Measurements from ENCODE around the gene PPP2R2D. TPM values are rescaled to one million over a fixed set of nuclear protein-coding genes. Genes with fewer than 3 reads are reported as not detected.

The PPP2R2D gene
- total RNA-seq, 1 donor from 2014 or later = 34.2 TPM

- DNase-seq (ENCODE audit: low read depth) (no peak), FAIRE-seq (no peak)
- TF ChIP-seq CTCF (IDR thresholded peaks at IDR 0.05; ENCODE audit: insufficient read depth, low read length, severe bottlenecking) = no peak
- H3K36me3 ChIP-seq (ENCODE audit: control insufficient read depth, insufficient read depth, low read length) = no peaks in the 10 kb centered on the region
- H3K4me3 ChIP-seq (ENCODE audit: low read depth, low read length) = no peak overlapping the region
- H3K27me3 ChIP-seq (ENCODE audit: control insufficient read depth, insufficient read depth, low read length) = no peaks in the 10 kb centered on the region
Measured at GRCh38 chr10:131854579-131855335, 46.1 kb upstream of the PPP2R2D start.

- DNase-seq (ENCODE audit: low read depth) (no peak), FAIRE-seq (no peak)
- Histone ChIP-seq H3K4me3 (ENCODE audit: low read depth, low read length) (no peak overlapping the region), H3K36me3 (ENCODE audit: control insufficient read depth, insufficient read depth, low read length) (no peaks in the 10 kb centered on the region), H3K27me3 (ENCODE audit: control insufficient read depth, insufficient read depth, low read length) (no peaks in the 10 kb centered on the region)
- TF ChIP-seq CTCF (IDR thresholded peaks at IDR 0.05; ENCODE audit: insufficient read depth, low read length, severe bottlenecking) = no peak
Measured at GRCh38 chr10:131855461-131856401, 45.1 kb upstream of the PPP2R2D start.

- no peak for DNase-seq (ENCODE audit: low read depth)
- no peak overlapping the region for H3K4me3 ChIP-seq (ENCODE audit: low read depth, low read length)
- H3K27me3 ChIP-seq (ENCODE audit: control insufficient read depth, insufficient read depth, low read length) = no peaks in the 10 kb centered on the region
- no peak for TF ChIP-seq CTCF (IDR thresholded peaks at IDR 0.05; ENCODE audit: insufficient read depth, low read length, severe bottlenecking)
- H3K36me3 ChIP-seq (ENCODE audit: control insufficient read depth, insufficient read depth, low read length) = no peaks in the 10 kb centered on the region
- FAIRE-seq = no peak
Measured at GRCh38 chr10:131856441-131857094, 44.2 kb upstream of the PPP2R2D start.

- Histone ChIP-seq H3K27me3 (ENCODE audit: control insufficient read depth, insufficient read depth, low read length) (no peaks in the 10 kb centered on the region), H3K4me3 (ENCODE audit: low read depth, low read length) (no peak overlapping the region), H3K36me3 (ENCODE audit: control insufficient read depth, insufficient read depth, low read length) (no peaks in the 10 kb centered on the region)
- TF ChIP-seq CTCF (IDR thresholded peaks at IDR 0.05; ENCODE audit: insufficient read depth, low read length, severe bottlenecking) = no peak
- DNase-seq (ENCODE audit: low read depth) (no peak), FAIRE-seq (no peak)
Measured at GRCh38 chr10:131857156-131858117, 43.4 kb upstream of the PPP2R2D start.

DNA sequence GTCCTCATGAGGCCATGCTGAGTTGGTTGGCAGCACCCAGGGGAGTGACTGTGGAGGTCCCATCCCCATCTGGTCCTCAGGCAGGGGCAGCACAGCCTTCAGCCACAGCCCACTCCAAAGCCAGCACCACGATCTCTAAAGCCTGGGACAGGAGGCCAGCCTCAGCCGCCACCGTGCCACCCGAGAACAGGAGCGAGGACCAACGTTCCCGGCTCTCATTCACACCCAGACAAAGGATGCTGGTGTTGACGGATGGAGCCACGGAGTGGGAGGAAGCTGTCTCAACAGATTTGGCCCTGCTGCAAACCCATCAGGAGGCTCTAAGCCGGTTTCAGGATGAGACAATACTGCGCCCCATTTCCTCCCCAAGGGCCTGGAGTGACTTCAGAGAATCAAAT is 42.7 kb upstream of the PPP2R2D start:
- FAIRE-seq = no peak
- no peak overlapping the region for H3K4me3 ChIP-seq (ENCODE audit: low read depth, low read length)
- no peaks in the 10 kb centered on the region for H3K36me3 ChIP-seq (ENCODE audit: control insufficient read depth, insufficient read depth, low read length)
- TF ChIP-seq CTCF (IDR thresholded peaks at IDR 0.05; ENCODE audit: insufficient read depth, low read length, severe bottlenecking) = no peak
- no peaks in the 10 kb centered on the region for H3K27me3 ChIP-seq (ENCODE audit: control insufficient read depth, insufficient read depth, low read length)
- no peak for DNase-seq (ENCODE audit: low read depth)

Data from bronchial epithelial cell (primary cell).